Body of pancreas (tissue), 4 donors: Measurements from ENCODE around the gene PIGU.

Experiments used
- CTCF ChIP-seq, 7 experiments: fragments of 450-650 bp in 4 of 7; fragments of 200-600 bp in 3 of 7; sonication (generic) in 3 of 7; IDR thresholded peaks; one replicate each; pipeline ENCODE4 v1.5.1; 2016 to 2019; ENCODE audit warnings: antibody characterized with exemption in 7 of 7
- POLR2A ChIP-seq, 3 donors: fragments of 450-650 bp; IDR thresholded peaks; one replicate each; pipeline ENCODE4 v1.6.1; 2016; ENCODE audit warnings: antibody characterized with exemption in 3 of 3, mild to moderate bottlenecking in 2 of 3

DNA sequence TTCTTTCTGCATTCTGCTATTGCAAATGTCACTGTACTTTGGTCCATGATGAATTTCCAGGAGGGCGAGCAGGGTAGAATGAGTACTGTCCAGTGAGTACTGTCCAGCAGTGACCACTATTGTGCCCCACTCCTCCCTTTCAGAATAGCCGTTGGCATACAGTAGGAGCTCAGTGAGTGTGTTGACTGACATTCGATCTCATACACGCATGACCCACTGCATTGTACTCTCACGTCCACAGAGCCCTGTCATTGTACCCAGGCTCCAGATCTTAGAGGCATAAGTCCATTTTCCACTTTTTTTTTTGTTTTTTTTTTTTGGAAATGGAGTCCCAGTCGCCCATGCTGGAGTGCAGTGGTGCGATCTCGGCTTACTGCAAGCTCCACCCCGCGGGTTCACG, 152.5 kb downstream of the PIGU start:
- TF ChIP-seq POLR2A (IDR thresholded peaks at IDR 0.05) (no peak), CTCF (IDR thresholded peaks at IDR 0.05) (no peak)
